MM.1S (cell line): Measurements from ENCODE around the gene FGF14.

ENCODE experiments used
- EZH2 ChIP-seq: fragments of 300-600 bp; sonication (generic); optimal IDR thresholded peaks from 2 replicates; pipeline ENCODE3; 2017; ENCODE audit warnings: low read depth, mild to moderate bottlenecking, antibody characterized with exemption, low read length, mixed read lengths
- TF ChIP-seq, protein P1 (sequence below): fragments of 300-600 bp; sonication (generic); IDR thresholded peaks from 2 replicates; pipeline ENCODE4 v1.5.1; 2016; ENCODE audit warnings: antibody characterized with exemption, low read length, mixed read lengths

GRCh38 chr13:101898676-101899075 lies 503.2 kb downstream of the FGF14 start:
- TF ChIP-seq, protein P1, sequence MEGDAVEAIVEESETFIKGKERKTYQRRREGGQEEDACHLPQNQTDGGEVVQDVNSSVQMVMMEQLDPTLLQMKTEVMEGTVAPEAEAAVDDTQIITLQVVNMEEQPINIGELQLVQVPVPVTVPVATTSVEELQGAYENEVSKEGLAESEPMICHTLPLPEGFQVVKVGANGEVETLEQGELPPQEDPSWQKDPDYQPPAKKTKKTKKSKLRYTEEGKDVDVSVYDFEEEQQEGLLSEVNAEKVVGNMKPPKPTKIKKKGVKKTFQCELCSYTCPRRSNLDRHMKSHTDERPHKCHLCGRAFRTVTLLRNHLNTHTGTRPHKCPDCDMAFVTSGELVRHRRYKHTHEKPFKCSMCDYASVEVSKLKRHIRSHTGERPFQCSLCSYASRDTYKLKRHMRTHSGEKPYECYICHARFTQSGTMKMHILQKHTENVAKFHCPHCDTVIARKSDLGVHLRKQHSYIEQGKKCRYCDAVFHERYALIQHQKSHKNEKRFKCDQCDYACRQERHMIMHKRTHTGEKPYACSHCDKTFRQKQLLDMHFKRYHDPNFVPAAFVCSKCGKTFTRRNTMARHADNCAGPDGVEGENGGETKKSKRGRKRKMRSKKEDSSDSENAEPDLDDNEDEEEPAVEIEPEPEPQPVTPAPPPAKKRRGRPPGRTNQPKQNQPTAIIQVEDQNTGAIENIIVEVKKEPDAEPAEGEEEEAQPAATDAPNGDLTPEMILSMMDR, result no peak
- no peak for TF ChIP-seq EZH2
